AG04450 (cell line): Measurements from ENCODE around the gene CTPS2. TPM values are rescaled to one million over a fixed set of nuclear protein-coding genes. Genes with fewer than 3 reads are reported as not detected.

Experiments used
- CTCF ChIA-PET: fragments of 300-600, 350-600 bp; formaldehyde crosslinking; extraction: SDS; loops from one replicate; lab custom pipeline; 2022; ENCODE audit warnings: antibody characterized with exemption, inconsistent platforms; lab: Charles Lee
- POLR2A ChIA-PET: fragments of 350-600 bp; formaldehyde crosslinking; extraction: SDS; loops from one replicate; lab custom pipeline; 2021; ENCODE audit warnings: antibody characterized with exemption, inconsistent platforms; lab: Yijun Ruan, JAX
- DNase-seq: peaks from one replicate; pipeline ENCODE4 v3.0.0-alpha.2; 2011; ENCODE audit warnings: low read depth, low spot score
- H3K27ac ChIP-seq: one replicate; pipeline ENCODE4 v1.5.1; 2012; ENCODE audit warnings: low read depth, low read length, control low read depth
- H3K27me3 ChIP-seq: one replicate; pipeline ENCODE4 v1.6.0; 2012; ENCODE audit warnings: low read length; ENCODE audit not compliant: control insufficient read depth, insufficient read depth
- H3K4me3 ChIP-seq: 2 replicates; pipeline ENCODE4 v1.5.1; 2011; ENCODE audit warnings: mild to moderate bottlenecking, low read depth, low read length, control low read depth
- H3K9me3 ChIP-seq: 2 replicates; pipeline ENCODE4 v1.5.1; 2012; ENCODE audit warnings: low read length; ENCODE audit not compliant: control insufficient read depth, insufficient read depth
- CTCF ChIP-seq: IDR thresholded peaks from 2 replicates; pipeline ENCODE4 v1.5.1; 2011; ENCODE audit warnings: low read depth, low read length, control low read depth, inconsistent platforms
- polyA plus RNA-seq: library from polyadenylated mRNA; depleted of rRNA; stranded (reverse); fragments of >200 nt; gene quantifications from 2 replicates; pipeline ENCODE4 v1.2.3, GENCODE V29; 2011

Gene CTPS2
- polyA plus RNA-seq, 1 experiment: 11.7 TPM

- H3K9me3 ChIP-seq: no peaks in the 10 kb centered on the region
- TF ChIP-seq CTCF: no peak
- no peaks in the 10 kb centered on the region for H3K27me3 ChIP-seq
- no peak overlapping the region for H3K4me3 ChIP-seq
- no peak overlapping the region for H3K27ac ChIP-seq
- ChIA-PET CTCF (no interaction called here), POLR2A (no interaction called here)
- no peak for DNase-seq
Measured at GRCh38 chrX:16592194-16592770, 120.2 kb downstream of the CTPS2 start.

- H3K27ac ChIP-seq: no peak overlapping the region
- no peaks in the 10 kb centered on the region for H3K27me3 ChIP-seq
- POLR2A ChIA-PET: no interaction called here
- CTCF ChIA-PET: no interaction called here
- TF ChIP-seq CTCF: no peak
- no peak for DNase-seq
- no peak overlapping the region for H3K4me3 ChIP-seq
- no peaks in the 10 kb centered on the region for H3K9me3 ChIP-seq
Measured at GRCh38 chrX:16589826-16590225, 122.6 kb downstream of the CTPS2 start.

GRCh38 chrX:16589211-16589610 is 123.3 kb downstream of the CTPS2 start:
- no peak for DNase-seq
- Histone ChIP-seq H3K9me3 (no peaks in the 10 kb centered on the region), H3K27ac (no peak overlapping the region), H3K27me3 (no peaks in the 10 kb centered on the region), H3K4me3 (no peak overlapping the region)
- POLR2A ChIA-PET: no interaction called here
- no peak for TF ChIP-seq CTCF
- CTCF ChIA-PET: no interaction called here

GRCh38 chrX:16588266-16588665 is 124.2 kb downstream of the CTPS2 start:
- TF ChIP-seq CTCF: no peak
- Histone ChIP-seq H3K27me3 (no peaks in the 10 kb centered on the region), H3K27ac (no peak overlapping the region), H3K9me3 (no peaks in the 10 kb centered on the region), H3K4me3 (no peak overlapping the region)
- ChIA-PET CTCF (no interaction called here), POLR2A (no interaction called here)
- DNase-seq: no peak

- no peak for TF ChIP-seq CTCF
- no peak overlapping the region for H3K27ac ChIP-seq
- no peak overlapping the region for H3K4me3 ChIP-seq
- ChIA-PET CTCF (no interaction called here), POLR2A (no interaction called here)
- H3K27me3 ChIP-seq: no peaks in the 10 kb centered on the region
- no peak for DNase-seq
- no peaks in the 10 kb centered on the region for H3K9me3 ChIP-seq
Measured at GRCh38 chrX:16587836-16588235, 124.6 kb downstream of the CTPS2 start.
